HG02571 (cell line): Measurements from ENCODE around the gene AUTS2.

Source experiments
- ATAC-seq: cut with Tn5 transposase; IDR thresholded peaks from one replicate; pipeline ENCODE4 v1.9.1; 2021; ENCODE audit warnings: mild to moderate bottlenecking, moderate library complexity; ENCODE audit not compliant: unreplicated experiment

AUTS2 gene

GRCh38 chr7:70620333-70621055 is 1022.2 kb downstream of the AUTS2 start:
- ATAC-seq, result no peak

- ATAC-seq, result no peak
These were observed 1023.8 kb downstream of the AUTS2 start for GRCh38 chr7:70621954-70622600.

GRCh38 chr7:70622936-70623335 is 1024.7 kb downstream of the AUTS2 start:
- ATAC-seq, result no peak

- no peak for ATAC-seq
These were observed 1026.3 kb downstream of the AUTS2 start for GRCh38 chr7:70624500-70625103.

- no peak for ATAC-seq
These were observed 1029.2 kb downstream of the AUTS2 start for GRCh38 chr7:70627461-70627860.

- no peak for ATAC-seq
These were observed 1032.2 kb downstream of the AUTS2 start for GRCh38 chr7:70630440-70630817.

- ATAC-seq, result no peak
These were observed 1032.7 kb downstream of the AUTS2 start for GRCh38 chr7:70630818-70631457.

GRCh38 chr7:70631718-70632117 is 1033.4 kb downstream of the AUTS2 start:
- no peak for ATAC-seq

GRCh38 chr7:70632400-70632799 is 1034.1 kb downstream of the AUTS2 start:
- no peak for ATAC-seq

- ATAC-seq, result no peak
These were observed 1035.8 kb downstream of the AUTS2 start for GRCh38 chr7:70634071-70634470.

GRCh38 chr7:70634610-70635068 is 1036.4 kb downstream of the AUTS2 start:
- no peak for ATAC-seq

GRCh38 chr7:70635633-70636032 is 1037.4 kb downstream of the AUTS2 start:
- ATAC-seq, result no peak

- ATAC-seq, result no peak
These were observed 1037.9 kb downstream of the AUTS2 start for GRCh38 chr7:70636169-70636568.

- no peak for ATAC-seq
These were observed 1039.5 kb downstream of the AUTS2 start for GRCh38 chr7:70637726-70638125.

GRCh38 chr7:70638158-70639107 is 1040.2 kb downstream of the AUTS2 start:
- ATAC-seq, result no peak

GRCh38 chr7:70640266-70640833 is 1042.1 kb downstream of the AUTS2 start:
- no peak for ATAC-seq

- ATAC-seq, result no peak
These were observed 1043.6 kb downstream of the AUTS2 start for GRCh38 chr7:70641882-70642281.

- ATAC-seq, result no peak
These were observed 1047.0 kb downstream of the AUTS2 start for GRCh38 chr7:70645279-70645678.

- no peak for ATAC-seq
These were observed 1047.6 kb downstream of the AUTS2 start for GRCh38 chr7:70645876-70646351.
